MM.1S (cell line): ENCODE results near the gene RAPSN.

Source experiments
- DNase-seq: peaks from one replicate; pipeline ENCODE4 v3.0.0-alpha.2; 2015
- H2AFZ ChIP-seq: fragments of 300-600 bp; sonication (generic); 2 replicates; pipeline ENCODE4 v1.6.0; 2016; ENCODE audit warnings: antibody characterized with exemption, low read length
- H3F3A ChIP-seq: fragments of 300-600 bp; sonication (generic); 2 replicates; pipeline ENCODE4 v1.6.1; 2016; ENCODE audit warnings: mild to moderate bottlenecking, antibody characterized with exemption, low read length, moderate library complexity, mixed read lengths; ENCODE audit not compliant: insufficient read depth
- H3K27ac ChIP-seq: fragments of 300-600 bp; sonication (generic); 2 replicates; pipeline ENCODE4 v1.5.1; 2016; ENCODE audit warnings: mild to moderate bottlenecking, low read length
- H3K27me3 ChIP-seq: fragments of 300-600 bp; sonication (generic); replicated peaks from 2 replicates; pipeline ENCODE4 v1.6.0; 2016; ENCODE audit warnings: low read length; ENCODE audit not compliant: insufficient read depth
- H3K36me3 ChIP-seq: fragments of 300-600 bp; sonication (generic); replicated peaks from 2 replicates; pipeline ENCODE4 v1.6.1; 2016; ENCODE audit warnings: mild to moderate bottlenecking, low read length, mixed read lengths; ENCODE audit not compliant: insufficient read depth
- H3K4me1 ChIP-seq: fragments of 300-600 bp; sonication (generic); 2 replicates; pipeline ENCODE4 v1.6.1; 2016; ENCODE audit warnings: low read length, mixed read lengths
- H3K4me2 ChIP-seq: fragments of 300-600 bp; sonication (generic); 2 replicates; pipeline ENCODE4 v1.6.0; 2016; ENCODE audit warnings: low read depth, low read length
- H3K4me3 ChIP-seq: fragments of 300-600 bp; sonication (generic); 2 replicates; pipeline ENCODE4 v1.5.1; 2016; ENCODE audit warnings: low read length, mixed read lengths
- H3K79me2 ChIP-seq: fragments of 300-600 bp; sonication (generic); 2 replicates; pipeline ENCODE4 v1.6.1; 2016; ENCODE audit warnings: mixed run types, low read length, mixed read lengths
- H3K9ac ChIP-seq: fragments of 300-600 bp; sonication (generic); 2 replicates; pipeline ENCODE4 v1.6.1; 2016; ENCODE audit warnings: low read length, mixed read lengths
- H3K9me2 ChIP-seq: fragments of 300-600 bp; sonication (generic); replicated peaks from 2 replicates; pipeline ENCODE4 v1.6.1; 2016; ENCODE audit warnings: mild to moderate bottlenecking, low read length, mixed read lengths; ENCODE audit not compliant: insufficient read depth
- H3K9me3 ChIP-seq: fragments of 300-600 bp; sonication (generic); replicated peaks from 2 replicates; pipeline ENCODE4 v1.6.1; 2016; ENCODE audit warnings: mild to moderate bottlenecking, low read length, mixed read lengths; ENCODE audit not compliant: insufficient read depth
- H4K20me1 ChIP-seq: fragments of 300-600 bp; sonication (generic); 2 replicates; pipeline ENCODE4 v1.6.1; 2016; ENCODE audit warnings: mild to moderate bottlenecking, low read length, moderate library complexity, mixed read lengths; ENCODE audit not compliant: insufficient read depth
- CTCF ChIP-seq: fragments of 300-600 bp; sonication (generic); IDR thresholded peaks from 2 replicates; pipeline ENCODE4 v1.5.1; 2016; ENCODE audit warnings: antibody characterized with exemption, low read length, mixed read lengths
- EZH2 ChIP-seq: fragments of 300-600 bp; sonication (generic); optimal IDR thresholded peaks from 2 replicates; pipeline ENCODE3; 2017; ENCODE audit warnings: low read depth, mild to moderate bottlenecking, antibody characterized with exemption, low read length, mixed read lengths
- EZH2phosphoT487 ChIP-seq: fragments of 300-600 bp; sonication (generic); IDR thresholded peaks from 2 replicates; pipeline ENCODE4 v1.6.1; 2018; ENCODE audit warnings: antibody characterized with exemption, low read length

Gene RAPSN

GRCh38 chr11:47396049-47396320 lies 53.0 kb downstream of the RAPSN start:
- no peaks in the 10 kb centered on the region for H3K36me3 ChIP-seq
- no peaks in the 10 kb centered on the region for H4K20me1 ChIP-seq
- H3K27ac ChIP-seq = no peak overlapping the region
- H2AFZ ChIP-seq = no peak overlapping the region
- no peak for DNase-seq
- H3K9me3 ChIP-seq = no peaks in the 10 kb centered on the region
- no peak overlapping the region for H3K4me3 ChIP-seq
- no peaks in the 10 kb centered on the region for H3K9me2 ChIP-seq
- H3K4me1 ChIP-seq = peaks cover 37% of the 10 kb centered on the region
- TF ChIP-seq EZH2phosphoT487 (no peak), CTCF (no peak), EZH2 (no peak)
- H3K9ac ChIP-seq = no peak overlapping the region
- no peaks in the 10 kb centered on the region for H3K27me3 ChIP-seq
- H3K79me2 ChIP-seq = no peaks in the 10 kb centered on the region
- H3F3A ChIP-seq = no peaks in the 10 kb centered on the region
- H3K4me2 ChIP-seq = no peak overlapping the region

- H3F3A ChIP-seq = no peaks in the 10 kb centered on the region
- H3K27me3 ChIP-seq = no peaks in the 10 kb centered on the region
- peak overlapping the region; percentile 63 for H3K9ac ChIP-seq
- H3K36me3 ChIP-seq = no peaks in the 10 kb centered on the region
- H3K4me3 ChIP-seq = peak overlapping the region; percentile 29; the same call in 1 of the 2 replicates
- H3K9me3 ChIP-seq = no peaks in the 10 kb centered on the region
- DNase-seq = no peak
- peak overlapping the region; percentile 86 for H2AFZ ChIP-seq
- no peaks in the 10 kb centered on the region for H3K9me2 ChIP-seq
- H3K4me2 ChIP-seq = peak overlapping the region; percentile 56; the same call in 1 of the 2 replicates
- no peaks in the 10 kb centered on the region for H4K20me1 ChIP-seq
- no peaks in the 10 kb centered on the region for H3K79me2 ChIP-seq
- TF ChIP-seq EZH2 (no peak), EZH2phosphoT487 (no peak), CTCF (no peak)
- peak overlapping the region; percentile 59; the same call in 1 of the 2 replicates for H3K27ac ChIP-seq
- H3K4me1 ChIP-seq = peaks cover 33% of the 10 kb centered on the region
These were observed 53.5 kb downstream of the RAPSN start for GRCh38 chr11:47395223-47396048.

- no peaks in the 10 kb centered on the region for H3K36me3 ChIP-seq
- no peaks in the 10 kb centered on the region for H3F3A ChIP-seq
- peak overlapping the region; percentile 59; the same call in 1 of the 2 replicates for H3K27ac ChIP-seq
- DNase-seq = peak; percentile 43
- peak overlapping the region; percentile 63 for H3K9ac ChIP-seq
- peak overlapping the region; percentile 56; the same call in 1 of the 2 replicates for H3K4me2 ChIP-seq
- TF ChIP-seq EZH2phosphoT487 (no peak), CTCF (no peak), EZH2 (no peak)
- H3K9me2 ChIP-seq = no peaks in the 10 kb centered on the region
- H3K9me3 ChIP-seq = no peaks in the 10 kb centered on the region
- peak overlapping the region; percentile 29; the same call in 1 of the 2 replicates for H3K4me3 ChIP-seq
- no peaks in the 10 kb centered on the region for H3K27me3 ChIP-seq
- H3K79me2 ChIP-seq = no peaks in the 10 kb centered on the region
- H4K20me1 ChIP-seq = no peaks in the 10 kb centered on the region
- H3K4me1 ChIP-seq = peaks cover 31% of the 10 kb centered on the region
- peak overlapping the region; percentile 86 for H2AFZ ChIP-seq
These were observed 54.4 kb downstream of the RAPSN start for GRCh38 chr11:47394322-47395222.
